HG03039 (cell line): ENCODE results near the gene ZGLP1.
"Not testable (repeated sequence)": the region's sequence is repeated elsewhere in the genome, so short reads cannot be mapped to it uniquely, and the experiment has no call there.

ENCODE experiments used
- ATAC-seq: cut with Tn5 transposase; IDR thresholded peaks from one replicate; pipeline ENCODE4 v1.9.1; 2021; ENCODE audit warnings: mild to moderate bottlenecking, moderate library complexity; ENCODE audit not compliant: unreplicated experiment

The ZGLP1 gene

DNA sequence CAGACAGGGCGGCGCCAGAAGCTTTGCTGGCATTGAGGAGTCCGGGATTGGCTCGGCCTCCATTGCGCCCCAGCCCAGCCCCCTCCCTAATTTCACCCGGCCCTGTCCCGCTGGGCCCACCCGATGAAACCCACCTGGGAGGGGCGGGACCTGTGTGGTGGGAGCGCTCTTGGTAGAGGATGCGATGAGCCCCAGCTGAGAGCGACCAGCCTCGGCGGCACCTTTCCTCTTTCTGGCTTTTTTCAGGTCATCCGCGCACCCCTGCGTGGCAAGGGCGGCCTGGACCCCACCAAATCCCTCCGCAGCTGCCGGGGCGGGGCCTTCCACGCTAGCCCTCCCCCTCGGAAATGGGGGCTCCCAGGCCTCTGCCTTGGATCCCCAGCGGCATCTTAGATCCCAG is at the start of gene ZGLP1:
Gene ZGLP1, minus strand, starts transcription at position 393 of the 400 bp plus-strand sequence.
- no peak for ATAC-seq

DNA sequence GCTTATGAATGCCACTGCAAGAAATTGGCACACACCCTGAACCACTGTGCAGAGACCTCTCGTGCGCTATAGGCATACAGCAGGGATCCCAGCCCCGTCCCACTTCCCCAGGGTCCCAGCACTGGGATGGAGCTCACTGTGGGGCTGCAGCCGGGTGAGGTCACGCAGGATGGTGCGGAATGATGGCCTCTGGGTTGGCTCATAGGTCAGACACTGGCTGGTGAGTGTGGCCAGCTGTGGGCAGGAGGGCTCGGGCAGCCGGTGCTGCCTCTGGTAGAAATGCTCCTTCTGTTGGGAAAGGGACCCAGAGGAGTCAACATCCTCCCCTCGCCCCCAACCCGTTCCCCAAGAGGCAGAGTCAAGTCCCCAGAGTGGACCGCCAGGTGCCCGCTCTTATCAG is 46.8 kb upstream of the ZGLP1 start:
- ATAC-seq = no peak

DNA sequence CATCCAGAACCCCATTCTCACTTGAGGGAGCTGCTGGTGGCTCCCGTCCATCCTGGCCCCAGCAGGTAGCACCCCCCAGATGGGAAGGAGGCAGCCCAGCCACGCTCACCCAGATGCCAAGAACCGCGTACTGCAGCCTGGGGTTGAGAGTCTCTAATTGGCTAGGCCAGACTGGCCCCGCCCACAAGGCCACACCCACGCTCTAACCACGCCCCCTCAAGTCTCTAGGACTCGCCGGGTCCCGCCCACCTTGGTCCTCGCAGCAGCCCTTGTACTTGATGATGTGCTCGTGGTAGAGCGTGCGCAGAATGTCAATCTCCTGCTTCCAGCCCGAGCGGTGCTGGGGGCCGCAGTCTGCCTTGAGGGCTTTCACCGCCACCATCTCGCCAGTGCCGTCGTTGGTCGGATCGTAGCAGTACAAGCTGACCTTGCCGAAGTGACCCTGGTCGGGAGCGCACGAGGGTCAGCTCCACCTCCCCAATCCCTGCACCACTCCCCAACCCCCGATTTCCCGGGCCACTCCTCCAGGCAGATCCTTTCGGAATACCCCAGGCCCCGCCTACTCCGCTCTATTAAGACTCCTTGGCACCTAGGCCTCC is 44.3 kb upstream of the ZGLP1 start:
- no peak for ATAC-seq

DNA sequence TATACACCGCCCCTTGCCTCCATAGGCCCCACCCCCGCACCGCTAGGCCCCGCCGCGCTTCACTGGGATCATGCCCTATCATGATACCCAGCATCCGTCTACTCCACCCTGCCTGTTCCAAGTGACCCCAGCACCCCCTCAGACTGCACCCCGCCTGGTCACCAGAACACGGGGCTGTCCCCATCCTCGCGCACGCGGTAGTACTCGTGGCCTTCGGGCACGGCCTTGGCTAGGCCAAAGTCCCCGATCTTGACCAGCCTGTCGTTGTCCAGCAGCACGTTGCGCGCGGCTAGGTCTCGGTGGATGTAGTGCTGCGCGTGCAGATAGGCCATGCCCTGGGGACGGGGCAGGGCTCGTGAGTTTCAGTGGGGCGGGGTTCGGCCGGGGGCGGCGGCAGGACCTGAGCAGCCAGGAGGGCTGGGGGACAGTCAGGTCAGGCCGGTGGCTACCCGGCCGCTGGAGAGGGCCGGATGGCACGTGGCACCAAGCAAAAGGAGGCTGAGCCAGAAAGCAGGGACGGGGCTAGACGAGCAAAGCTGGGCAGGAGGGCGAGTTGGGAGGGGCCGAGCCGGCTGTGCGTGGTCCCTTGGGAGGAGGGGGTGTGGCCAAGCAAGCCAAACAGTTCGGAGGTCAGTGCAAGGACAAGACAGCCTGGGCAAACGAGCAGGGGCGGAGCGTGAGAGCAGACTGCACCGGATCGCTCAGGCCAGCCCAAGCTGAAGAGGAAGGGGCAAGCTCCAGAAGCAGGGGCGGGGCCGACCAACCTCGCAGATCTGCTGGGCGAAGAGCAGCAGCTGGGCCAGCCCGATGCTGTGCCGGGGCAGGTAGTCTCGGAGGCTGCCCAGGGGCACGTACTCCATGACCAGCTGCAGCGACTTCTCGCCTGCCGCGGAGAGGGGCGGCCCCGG is 43.4 kb upstream of the ZGLP1 start:
- no peak for ATAC-seq

DNA sequence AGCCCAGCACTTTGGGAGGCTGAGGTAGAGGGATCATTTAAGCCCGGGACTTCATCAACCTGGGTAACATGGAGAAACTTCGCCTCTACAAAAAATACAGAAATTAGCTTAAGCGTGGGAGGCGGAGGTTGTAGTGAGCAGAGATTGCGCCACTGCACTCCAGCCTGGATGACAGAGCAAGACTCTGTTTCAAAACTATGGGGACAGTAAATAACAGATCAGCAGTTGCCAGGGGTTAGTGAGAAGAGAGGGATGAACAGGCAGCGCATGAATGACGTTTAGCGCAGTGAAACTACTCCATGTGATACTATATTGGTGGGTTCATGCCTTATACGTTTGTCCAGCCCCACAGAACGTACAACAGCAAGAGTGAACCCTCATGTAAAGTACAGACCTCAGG is 36.9 kb upstream of the ZGLP1 start:
- no peak for ATAC-seq

DNA sequence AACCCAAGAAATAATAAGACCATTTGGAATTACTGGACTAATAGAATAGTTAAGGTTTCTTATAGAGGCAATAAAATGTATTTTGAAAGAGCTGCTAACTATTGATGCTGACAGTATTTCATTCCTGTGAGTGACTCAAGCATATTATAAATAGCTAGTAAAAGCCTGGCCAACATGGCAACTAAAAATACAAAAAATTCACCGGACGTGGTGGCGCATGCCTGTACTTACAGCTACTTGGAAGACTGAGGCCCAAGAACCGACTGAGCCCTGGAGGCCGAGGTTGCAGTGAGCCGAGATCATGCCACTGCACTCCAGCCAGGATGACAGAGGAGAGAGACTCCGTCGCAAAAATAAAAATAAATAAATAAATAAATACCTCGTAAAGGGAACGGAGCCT is 35.2 kb upstream of the ZGLP1 start:
- ATAC-seq = no peak

DNA sequence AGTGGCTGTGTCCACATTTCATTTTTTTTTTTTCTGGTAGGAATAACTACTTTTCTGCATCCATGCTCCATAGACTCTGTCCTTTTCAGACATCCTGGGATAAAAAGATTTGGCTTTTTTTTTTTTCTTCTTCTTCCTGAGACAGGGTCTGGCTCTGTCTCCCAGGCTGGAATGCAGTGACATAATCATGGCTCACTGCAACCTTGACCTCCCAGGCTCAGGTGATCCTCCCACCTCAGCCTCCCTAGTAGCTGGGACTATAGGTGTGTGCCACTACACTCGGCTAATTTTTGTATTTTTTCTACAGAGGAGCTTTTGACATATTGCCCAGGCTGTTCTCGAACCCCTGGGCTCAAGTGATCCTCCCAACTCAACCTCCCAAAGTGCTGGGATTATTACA is 33.9 kb upstream of the ZGLP1 start:
- no peak for ATAC-seq

DNA sequence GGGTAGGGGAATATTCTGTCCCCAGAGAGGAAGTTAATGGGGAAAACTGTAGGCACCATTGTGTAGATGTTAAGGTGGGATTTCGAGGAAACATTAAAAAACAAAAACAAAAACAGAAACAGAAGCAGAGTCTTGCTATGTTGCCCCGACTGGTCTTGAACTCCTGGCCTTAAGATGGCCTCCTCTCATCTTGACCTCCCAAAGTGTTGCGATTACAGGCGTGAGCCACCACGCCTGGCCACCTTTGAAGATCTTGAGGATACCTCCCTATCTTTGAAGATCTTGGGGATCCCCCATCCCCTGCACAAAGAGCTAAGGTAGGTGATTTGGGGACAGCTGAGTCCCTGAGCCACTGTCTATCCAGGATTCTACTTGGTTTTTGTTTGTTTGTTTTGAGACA is 30.4 kb upstream of the ZGLP1 start:
- ATAC-seq = no peak

DNA sequence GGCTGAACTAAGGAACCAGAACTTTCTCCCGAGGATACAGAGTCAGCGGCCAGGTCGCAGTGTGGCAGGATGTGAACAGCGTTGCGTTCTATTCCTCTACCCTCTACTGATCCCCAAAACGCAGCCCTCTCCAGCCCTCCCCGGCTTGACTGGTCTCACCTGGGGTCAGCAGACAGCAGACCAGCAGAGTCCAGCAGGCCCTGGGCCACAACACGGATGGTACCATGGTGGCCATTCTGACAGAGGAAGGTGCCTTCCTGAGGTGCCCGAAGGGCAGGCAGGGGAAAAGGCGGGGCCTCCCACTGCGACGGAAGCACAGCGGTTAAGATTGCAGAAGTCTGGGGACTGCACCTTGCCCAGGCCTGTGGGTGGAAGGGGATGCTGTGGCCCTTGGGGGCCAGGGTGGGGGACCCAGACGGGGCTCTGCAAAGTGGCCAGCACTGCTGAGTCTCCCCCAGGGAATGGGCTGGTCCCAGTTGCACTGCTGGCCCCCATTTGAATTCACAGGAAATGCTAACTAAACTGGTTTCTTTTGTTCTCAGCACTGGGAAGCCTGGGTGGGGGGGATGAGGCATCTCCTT is 29.9 kb upstream of the ZGLP1 start, which contains the start of gene ICAM3:
Gene ICAM3, minus strand, starts transcription at position 245 of the 581 bp plus-strand sequence. Its CDS starts 10 bp downstream, at position 235.
- ATAC-seq = peak; percentile 45

DNA sequence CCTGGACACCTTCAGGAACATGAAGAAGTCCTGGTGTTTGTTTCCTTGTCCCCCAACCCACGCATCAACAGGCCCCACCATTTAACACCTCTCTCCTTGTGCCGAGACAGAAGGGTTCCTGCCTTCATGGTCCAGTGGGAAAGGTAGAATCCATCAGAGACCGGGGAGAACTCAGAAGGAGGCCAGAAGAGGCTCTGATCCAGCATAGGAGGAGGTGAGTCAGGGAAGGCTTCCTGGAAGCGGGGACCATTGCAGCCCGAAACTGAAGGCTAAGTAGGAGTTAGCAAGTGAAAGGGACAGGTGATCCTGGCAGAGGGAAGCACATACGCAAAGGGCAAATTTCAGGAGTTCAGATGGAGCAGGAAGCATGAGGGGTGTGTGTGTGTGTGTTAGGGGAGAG is 29.3 kb upstream of the ZGLP1 start:
- no peak for ATAC-seq

DNA sequence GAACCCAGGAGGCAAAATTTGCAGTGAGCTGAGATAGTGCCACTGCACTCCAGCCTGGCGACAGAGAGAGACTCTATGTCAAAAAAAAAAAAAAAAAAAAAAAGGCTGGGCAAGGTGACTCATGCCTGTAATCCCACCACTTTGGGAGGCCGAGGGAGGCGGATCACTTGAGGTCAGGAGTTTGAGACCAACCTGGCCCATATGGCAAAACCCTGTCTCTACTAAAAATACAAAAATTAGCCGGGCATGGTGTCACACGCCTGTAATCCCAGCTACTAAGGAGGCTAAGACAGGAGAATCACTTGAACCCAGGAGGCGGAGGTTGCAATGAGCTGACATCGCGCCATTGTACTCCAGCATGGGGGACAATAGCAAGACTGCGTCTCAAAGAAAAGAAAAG is 27.1 kb upstream of the ZGLP1 start:
- not testable (repeated sequence) for ATAC-seq

DNA sequence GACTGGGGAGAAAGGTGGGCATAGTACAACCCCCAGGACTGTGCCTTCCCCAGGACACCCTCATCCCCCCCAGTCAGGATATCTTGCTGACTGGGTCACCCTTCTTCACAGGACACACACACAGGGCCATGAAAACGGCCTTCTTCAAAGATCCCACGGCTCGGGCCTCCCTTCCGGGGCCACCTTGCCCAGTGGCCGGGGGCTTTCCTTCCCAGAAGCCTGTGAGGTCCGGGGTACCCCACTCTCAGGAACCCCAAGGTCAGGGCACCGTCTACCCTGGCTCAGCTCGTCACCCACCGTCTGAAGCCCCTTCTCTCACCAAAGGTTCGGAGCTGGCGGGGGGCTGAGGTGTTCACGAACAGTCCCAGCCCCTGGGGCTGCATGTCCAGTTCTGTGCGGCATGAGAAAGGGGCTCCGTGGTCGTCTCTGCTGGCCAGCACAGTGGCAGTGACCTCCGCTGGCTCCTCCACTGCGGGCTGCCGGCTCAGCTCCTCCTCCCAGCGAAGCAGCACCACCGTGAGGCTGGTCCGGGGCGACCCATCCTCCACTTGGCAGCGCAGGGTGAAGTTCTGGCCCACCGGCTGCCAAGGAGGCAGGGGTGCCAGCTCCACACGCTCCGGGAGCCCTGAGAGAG is 25.9 kb upstream of the ZGLP1 start:
- ATAC-seq = no peak

DNA sequence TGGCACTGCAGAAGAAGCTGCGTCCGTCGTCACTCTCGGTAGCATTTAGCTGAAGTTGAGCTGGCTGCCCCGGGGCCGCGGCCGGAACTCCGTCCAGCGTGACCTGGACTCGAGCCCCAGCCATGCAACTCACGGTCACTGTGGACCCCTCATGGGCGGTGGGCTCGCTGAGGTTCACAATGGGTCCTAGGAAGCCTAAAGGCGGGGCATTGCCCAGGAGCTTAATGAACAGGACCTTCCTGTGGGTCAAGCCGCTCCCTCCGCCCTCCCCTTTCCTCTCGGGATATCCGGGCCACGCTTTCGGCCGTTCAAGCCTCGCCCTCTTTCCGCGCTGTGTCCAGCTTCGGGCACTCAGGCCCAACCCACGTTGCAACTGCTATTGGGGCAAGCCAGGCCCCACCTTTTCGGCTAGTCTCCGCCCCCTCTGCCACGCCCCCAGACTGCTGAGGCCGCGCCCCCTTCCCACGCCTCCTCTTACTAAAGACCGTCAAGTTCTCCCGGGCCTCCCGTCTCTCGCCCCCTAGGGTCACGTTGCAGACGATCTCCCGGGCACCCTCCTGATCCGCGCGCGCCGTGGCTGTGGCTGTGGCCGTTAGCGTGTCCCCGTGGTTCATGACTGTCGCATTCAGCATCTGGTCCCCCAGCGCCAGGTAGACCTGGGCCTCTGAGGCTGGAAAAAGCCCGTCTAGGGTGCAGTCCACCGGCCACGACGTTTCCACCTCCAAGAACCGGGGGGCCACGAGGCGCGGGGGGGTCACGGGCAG is 25.2 kb upstream of the ZGLP1 start:
- ATAC-seq = no peak

DNA sequence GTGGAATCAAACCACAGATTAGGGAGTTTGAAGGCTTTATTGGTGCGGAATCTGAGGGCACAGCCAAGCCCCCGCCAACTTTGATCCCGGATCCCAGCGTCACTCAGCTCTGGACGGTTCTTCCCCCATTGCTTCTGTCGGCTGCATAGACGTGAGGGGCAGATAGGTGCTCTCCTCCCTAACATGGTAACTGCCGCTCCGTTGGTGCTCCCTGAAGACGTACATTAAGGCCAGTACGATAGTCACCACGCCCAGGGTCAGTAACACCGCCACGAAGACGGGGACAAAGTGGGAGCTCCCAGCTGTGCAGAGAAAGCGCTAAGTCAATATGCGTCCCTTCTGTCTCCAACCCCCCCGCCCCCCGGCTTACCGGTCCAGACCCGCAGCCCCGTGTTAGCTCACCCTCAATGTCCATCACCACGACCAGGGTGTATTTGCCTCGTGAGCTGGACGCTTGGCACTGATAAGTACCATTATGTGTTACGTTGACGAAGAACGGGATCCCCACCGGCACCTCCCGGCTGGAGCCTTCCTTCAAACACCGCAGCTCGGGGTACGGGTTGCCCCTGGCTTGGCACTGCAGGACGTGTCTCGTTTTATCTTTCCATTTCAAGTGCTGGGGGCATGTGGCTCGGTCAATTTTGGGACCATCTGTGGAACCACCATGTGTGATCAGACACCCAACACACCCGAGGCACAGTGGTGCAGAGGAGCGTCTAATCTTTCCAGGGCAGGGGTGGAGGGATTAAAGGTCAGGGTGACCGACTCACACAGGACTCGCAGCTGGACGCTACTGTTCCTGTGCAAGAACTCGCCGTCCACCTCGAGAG is 24.4 kb upstream of the ZGLP1 start:
- no peak for ATAC-seq

DNA sequence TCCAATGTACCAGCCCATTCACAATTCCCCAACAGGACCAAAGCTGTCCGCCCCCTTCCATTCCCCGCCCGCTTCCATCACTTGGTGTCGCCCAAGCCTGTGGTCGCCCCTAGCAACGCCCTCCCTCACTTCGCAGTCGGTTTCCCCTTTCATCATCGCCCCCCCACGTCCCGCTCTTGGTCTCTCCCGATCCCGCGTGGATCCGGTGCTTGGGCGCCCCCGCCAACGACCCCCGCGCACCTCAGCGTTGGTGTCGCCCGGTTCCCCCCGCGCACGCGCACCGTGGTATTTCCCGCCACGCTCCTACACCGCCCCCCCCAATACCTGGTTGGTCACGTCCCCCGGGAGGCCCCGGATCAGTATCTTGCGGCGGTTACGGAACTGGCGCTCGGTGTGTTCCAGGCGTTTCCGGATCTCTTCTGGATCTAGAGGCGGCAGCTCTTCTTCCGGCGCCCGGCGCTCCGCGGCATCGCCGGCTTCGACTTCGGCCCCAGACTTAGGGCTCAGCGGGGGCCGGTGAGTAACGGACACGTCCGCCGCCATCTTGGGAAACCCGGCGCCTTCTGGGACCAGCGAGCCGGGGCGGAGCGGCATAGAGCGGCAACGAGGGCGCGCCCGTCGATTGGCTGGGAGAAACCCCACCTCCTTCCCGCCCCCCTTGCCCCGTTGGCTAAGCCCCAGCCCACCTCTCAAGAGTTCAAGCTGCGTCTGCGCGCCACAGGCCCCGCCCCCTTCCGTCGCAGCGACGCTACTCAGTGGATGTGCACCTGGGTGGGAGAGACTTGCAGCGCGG is 23.5 kb upstream of the ZGLP1 start, which contains the start of gene RAVER1:
Gene RAVER1, minus strand, starts transcription at position 565 of the 793 bp plus-strand sequence. Its CDS starts 22 bp downstream, at position 543.
- peak; percentile 86 for ATAC-seq

DNA sequence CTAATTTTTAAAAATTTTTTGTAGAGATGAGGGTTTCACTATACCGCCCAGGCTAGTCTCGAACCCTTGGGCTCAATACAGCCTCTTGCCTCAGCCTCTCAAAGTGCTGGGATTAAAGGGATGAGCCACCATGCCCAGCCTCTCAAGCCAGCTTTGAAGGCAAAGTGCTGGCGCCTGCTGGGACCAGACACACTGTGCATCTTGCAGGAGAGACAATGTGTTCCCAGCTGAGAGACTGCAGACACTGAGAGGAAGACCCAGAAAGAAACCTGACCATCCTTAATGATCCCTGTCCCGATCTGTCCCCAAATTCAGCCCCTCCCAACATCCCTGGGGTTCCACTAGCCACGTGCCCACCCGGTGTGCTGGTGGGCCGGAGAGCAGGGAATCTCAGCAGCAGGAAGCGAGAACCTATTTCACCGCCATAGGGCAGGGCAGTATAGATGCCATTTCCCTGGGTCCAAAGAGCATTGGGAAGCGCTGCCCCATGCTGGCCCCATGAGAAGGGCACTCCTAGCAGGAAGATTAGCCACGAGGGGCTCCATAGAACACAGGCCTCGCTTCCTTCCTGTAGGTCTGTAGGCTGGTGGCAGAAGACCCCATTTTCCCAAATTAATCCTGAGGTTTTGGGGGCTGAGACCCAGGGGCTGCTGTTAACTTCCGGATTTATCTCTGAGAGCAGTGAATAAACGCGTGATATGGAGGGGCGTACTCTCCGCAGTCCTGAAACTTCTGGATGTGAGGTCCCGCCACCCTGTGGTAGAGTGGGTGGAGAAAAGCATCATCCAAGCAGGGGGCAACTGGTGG is 22.7 kb upstream of the ZGLP1 start:
- no peak for ATAC-seq

DNA sequence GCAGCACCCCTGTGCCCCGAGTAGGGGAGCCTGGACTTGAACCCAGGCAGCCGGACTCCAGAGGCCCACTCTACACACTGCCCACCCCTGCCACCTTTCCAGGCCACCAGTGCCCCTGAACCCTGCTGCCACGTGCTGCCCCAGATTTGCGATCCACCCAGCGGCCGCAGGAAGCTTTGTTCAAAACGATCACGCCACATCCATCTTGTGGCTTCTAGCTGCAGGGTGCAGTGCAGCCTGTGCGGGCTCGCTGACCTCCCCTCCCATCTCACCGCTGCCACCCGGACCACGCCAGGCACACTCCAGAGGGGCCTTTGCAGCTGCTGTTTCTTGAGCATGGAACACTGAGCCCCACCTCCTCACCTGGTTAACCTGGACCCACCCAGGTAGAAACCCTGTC is 19.9 kb upstream of the ZGLP1 start:
- no peak for ATAC-seq
